Mammary epithelial cell (primary cell): ENCODE data around the gene NRSN1.

Experiments used
- CTCF ChIP-seq, 2 donors: IDR thresholded peaks in 1 of 2; conservative IDR thresholded peaks in 1 of 2; 2 replicates each; pipeline ENCODE4 v1.5.1; 2011 to 2012; ENCODE audit warnings: inconsistent platforms in 2 of 2, low read length in 2 of 2, mild to moderate bottlenecking in 2 of 2, control low read depth in 1 of 2, low read depth in 1 of 2; ENCODE audit not compliant: insufficient read depth in 1 of 2; ENCODE audit errors: extremely low read depth in 1 of 2
- EZH2 ChIP-seq: IDR thresholded peaks from 2 replicates; pipeline ENCODE4 v1.6.1; 2012; ENCODE audit warnings: low read length, inconsistent platforms, borderline replicate concordance

GRCh38 chr6:24188578-24189080 lies 62.6 kb downstream of the NRSN1 start:
- TF ChIP-seq CTCF (conservative IDR thresholded peaks at IDR 0.05 in 1 of 2, IDR thresholded peaks at IDR 0.05 in 1 of 2; ENCODE audit: extremely low read depth in 1 of 2, insufficient read depth in 1 of 2, low read depth in 1 of 2, low read length in 2 of 2) (no peak), EZH2 (no peak)
